Measurements from ENCODE around the gene TMEM143.

DNA sequence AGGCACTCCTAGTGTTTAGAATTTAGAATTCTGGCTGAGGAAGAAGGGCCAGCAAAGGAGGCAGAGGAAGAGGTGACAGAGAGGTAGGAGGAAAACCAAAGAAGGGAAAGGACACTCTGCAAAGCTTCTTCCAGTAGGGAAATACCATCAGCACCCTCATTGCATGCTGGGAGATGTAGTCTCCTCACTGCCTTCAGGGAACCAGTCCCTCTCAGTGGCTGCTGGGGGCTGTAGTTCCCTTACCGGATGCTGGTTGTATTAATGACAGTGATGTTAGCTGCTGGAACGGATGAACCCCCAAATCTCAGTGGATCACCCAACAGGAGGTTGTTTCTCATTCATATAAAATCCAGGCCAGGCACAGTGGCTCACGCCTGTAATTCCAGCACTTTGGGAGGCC is 39.9 kb upstream of the TMEM143 start:
- no peak for TF ChIP-seq CTCF (IDR thresholded peaks at IDR 0.05; ENCODE audit: low read depth, low read length)
- TF ChIP-seq EZH2phosphoT487 (IDR thresholded peaks at IDR 0.05; ENCODE audit: low read depth), result no peak

Measured in OCI-LY3 (cell line).